HepG2 (cell line): ENCODE data around the gene HLF. TPM values are rescaled to one million over a fixed set of nuclear protein-coding genes. Genes with fewer than 3 reads are reported as not detected.

ENCODE experiments used
- CEBPG ChIP-seq: IDR thresholded peaks from 2 replicates; pipeline ENCODE4 v1.6.1; 2016
- CHCHD3 ChIP-seq: sonication (generic); formaldehyde crosslinking; IDR thresholded peaks from 2 replicates; pipeline ENCODE4 v1.8.0; 2022; ENCODE audit warnings: mild to moderate bottlenecking, missing genetic modification reagents, moderate library complexity
- FOXA3 ChIP-seq: IDR thresholded peaks from 2 replicates; pipeline ENCODE4 v1.6.1; 2016; ENCODE audit warnings: missing genetic modification reagents, missing compliant biosample characterization
- GATAD2A ChIP-seq: IDR thresholded peaks from 2 replicates; pipeline ENCODE4 v1.6.1; 2016
- HDAC6 ChIP-seq: fragments of 200-600 bp; sonication (generic); IDR thresholded peaks from 2 replicates; pipeline ENCODE4 v1.7.0; 2017; ENCODE audit warnings: mild to moderate bottlenecking, antibody characterized with exemption, low read length, low read depth
- NFRKB ChIP-seq: fragments of 450-650 bp; IDR thresholded peaks from 2 replicates; pipeline ENCODE4 v1.6.1; 2017
- NR2F6 ChIP-seq, 2 experiments: IDR thresholded peaks; 2 replicates each; pipeline ENCODE4 v1.6.1; 2016; ENCODE audit warnings: antibody characterized with exemption in 1 of 2, mild to moderate bottlenecking in 1 of 2
- ZBTB7B ChIP-seq: sonication (generic); formaldehyde crosslinking; IDR thresholded peaks from 2 replicates; pipeline ENCODE4 v1.4.0; 2020; ENCODE audit warnings: missing genetic modification reagents
- ZFAT ChIP-seq: sonication (generic); formaldehyde crosslinking; conservative IDR thresholded peaks from 2 replicates; pipeline ENCODE4 v1.8.1; 2023; ENCODE audit warnings: missing genetic modification reagents, inconsistent platforms
- ZFP82 ChIP-seq: sonication (generic); formaldehyde crosslinking; IDR thresholded peaks from 2 replicates; pipeline ENCODE4 v1.5.1; 2020; ENCODE audit warnings: mild to moderate bottlenecking, missing genetic modification reagents, borderline replicate concordance
- ZNF101 ChIP-seq: sonication (generic); formaldehyde crosslinking; IDR thresholded peaks from 2 replicates; pipeline ENCODE4 v1.4.0; 2020; ENCODE audit warnings: mild to moderate bottlenecking, low read depth, missing genetic modification reagents, borderline replicate concordance
- ZNF12 ChIP-seq: sonication (generic); formaldehyde crosslinking; IDR thresholded peaks from 2 replicates; pipeline ENCODE4 v1.5.0; 2020; ENCODE audit warnings: missing genetic modification reagents
- ZNF451 ChIP-seq: sonication (generic); formaldehyde crosslinking; IDR thresholded peaks from 2 replicates; pipeline ENCODE4 v1.5.0; 2020; ENCODE audit warnings: mild to moderate bottlenecking, missing genetic modification reagents
- ZNF550 ChIP-seq: sonication (generic); formaldehyde crosslinking; IDR thresholded peaks from 2 replicates; pipeline ENCODE4 v1.4.0; 2020; ENCODE audit warnings: mild to moderate bottlenecking, missing genetic modification reagents, borderline replicate concordance
- ZSCAN20 ChIP-seq: sonication (generic); formaldehyde crosslinking; IDR thresholded peaks from 2 replicates; pipeline ENCODE4 v1.4.0; 2020; ENCODE audit warnings: missing genetic modification reagents, mild to moderate bottlenecking, borderline replicate concordance
- polyA plus RNA-seq, 8 experiments: library from polyadenylated mRNA; depleted of rRNA in 3 of 8; stranded (reverse) in 7 of 8; unstranded in 1 of 8; fragments of >200 nt; fragmentation: Illumina TruSeq in 4 of 8; extraction: Trizol in 4 of 8; gene quantifications; 2 replicates each; pipeline versions ENCODE4 v1.2.1 to v1.2.3, GENCODE V29; 2011 to 2016; ENCODE audit warnings: low read depth in 4 of 8, missing spikeins in 1 of 8, mixed read lengths in 1 of 8; ENCODE audit not compliant: insufficient read depth in 1 of 8
- total RNA-seq, 5 experiments: library from RNA; depleted of rRNA; stranded (reverse); fragments of >200 nt; fragmentation: Illumina TruSeq; extraction: Trizol; gene quantifications; 2 replicates each; pipeline ENCODE4 v1.2.3, GENCODE V29; 2016; ENCODE audit warnings: low read depth in 1 of 5
- TF ChIP-seq, protein P1 (sequence below): sonication (generic); formaldehyde crosslinking; IDR thresholded peaks from 2 replicates; pipeline ENCODE4 v1.4.0; 2020; ENCODE audit warnings: missing genetic modification reagents
- TF ChIP-seq, protein P2 (sequence below), 2 experiments: fragments of 450-650 bp in 1 of 2; sonication (generic) in 1 of 2; formaldehyde crosslinking in 1 of 2; IDR thresholded peaks; 2 replicates each; pipeline versions ENCODE4 v1.6.1 to v1.8.0; 2016 to 2022; ENCODE audit warnings: antibody characterized with exemption in 1 of 2, mild to moderate bottlenecking in 1 of 2, missing genetic modification reagents in 1 of 2

Gene HLF
- total and polyA plus RNA-seq, 2 of the 13 experiments (the other 11 are each of a cell fraction or from before 2014, with no cell fraction given) = 202 to 346 TPM

DNA sequence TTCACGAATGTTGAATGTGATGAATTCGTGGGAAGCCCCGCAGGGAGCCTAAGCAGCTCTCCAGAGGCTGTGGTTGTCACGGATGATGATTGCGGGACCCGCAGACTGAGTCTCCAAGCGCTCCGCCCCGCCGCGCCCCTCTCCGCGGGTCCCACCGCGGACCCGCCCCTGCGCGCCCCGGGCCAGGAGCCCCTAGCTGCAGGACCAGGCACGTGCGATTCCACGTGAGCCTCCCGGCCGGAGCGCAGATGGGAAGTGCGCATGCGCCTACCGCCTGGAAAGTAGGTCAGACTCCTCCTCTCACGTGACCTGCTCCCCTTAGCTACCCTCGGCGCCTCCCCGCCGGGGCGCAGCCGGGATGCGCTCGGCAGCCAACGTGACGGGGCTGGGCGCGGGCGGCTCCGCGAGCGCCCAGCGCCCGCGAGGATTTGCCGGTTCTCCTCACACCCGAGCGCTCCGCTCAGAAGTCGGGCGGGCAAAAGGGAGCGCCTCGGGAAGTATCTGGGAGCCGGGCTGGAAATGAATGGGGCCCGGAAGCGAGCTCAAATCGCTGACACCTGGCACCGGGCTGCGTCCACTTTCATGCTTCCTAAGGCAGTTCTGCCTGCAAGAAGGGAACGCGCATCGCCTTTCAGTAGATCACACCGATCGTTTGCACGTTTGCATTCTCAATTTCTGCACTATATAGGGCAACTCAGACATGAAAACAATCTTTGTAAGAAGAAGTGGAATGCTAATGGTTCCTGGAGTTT, 26.4 kb upstream of the HLF start (continued):
- TF ChIP-seq, protein P1, sequence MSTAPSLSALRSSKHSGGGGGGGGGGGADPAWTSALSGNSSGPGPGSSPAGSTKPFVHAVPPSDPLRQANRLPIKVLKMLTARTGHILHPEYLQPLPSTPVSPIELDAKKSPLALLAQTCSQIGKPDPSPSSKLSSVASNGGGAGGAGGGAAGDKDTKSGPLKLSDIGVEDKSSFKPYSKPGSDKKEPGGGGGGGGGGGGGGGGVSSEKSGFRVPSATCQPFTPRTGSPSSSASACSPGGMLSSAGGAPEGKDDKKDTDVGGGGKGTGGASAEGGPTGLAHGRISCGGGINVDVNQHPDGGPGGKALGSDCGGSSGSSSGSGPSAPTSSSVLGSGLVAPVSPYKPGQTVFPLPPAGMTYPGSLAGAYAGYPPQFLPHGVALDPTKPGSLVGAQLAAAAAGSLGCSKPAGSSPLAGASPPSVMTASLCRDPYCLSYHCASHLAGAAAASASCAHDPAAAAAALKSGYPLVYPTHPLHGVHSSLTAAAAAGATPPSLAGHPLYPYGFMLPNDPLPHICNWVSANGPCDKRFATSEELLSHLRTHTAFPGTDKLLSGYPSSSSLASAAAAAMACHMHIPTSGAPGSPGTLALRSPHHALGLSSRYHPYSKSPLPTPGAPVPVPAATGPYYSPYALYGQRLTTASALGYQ (CRISPR knock-in tag) = peak; percentile 77; the same call in 1 of the 2 replicates
- TF ChIP-seq ZNF12 (CRISPR knock-in tag) (peak; percentile 8; the same call in 1 of the 2 replicates), FOXA3 (CRISPR knock-in tag) (0 out of 2 replicates have a peak, but pooled peaks have one; percentile 4), ZFAT (CRISPR knock-in tag) (0 out of 2 replicates have a peak, but pooled peaks have one; percentile 63), NR2F6 (IDR thresholded peaks at IDR 0.05) (no peak), NR2F6 (CRISPR knock-in tag; IDR thresholded peaks at IDR 0.05) (peak; percentile 46; the same call in 1 of the 2 replicates), HDAC6 (no peak), GATAD2A (no peak), CEBPG (CRISPR knock-in tag) (no peak), ZSCAN20 (CRISPR knock-in tag) (peak; percentile 97), ZNF451 (CRISPR knock-in tag) (peak; percentile 93), ZBTB7B (CRISPR knock-in tag) (peak; percentile 85), ZNF550 (CRISPR knock-in tag) (no peak), NFRKB (no peak), ZFP82 (CRISPR knock-in tag) (peak; percentile 86; the same call in 1 of the 2 replicates), ZNF101 (CRISPR knock-in tag) (no peak), CHCHD3 (CRISPR knock-in tag) (0 out of 2 replicates have a peak, but pooled peaks have one; percentile 72)
- TF ChIP-seq, protein P2, sequence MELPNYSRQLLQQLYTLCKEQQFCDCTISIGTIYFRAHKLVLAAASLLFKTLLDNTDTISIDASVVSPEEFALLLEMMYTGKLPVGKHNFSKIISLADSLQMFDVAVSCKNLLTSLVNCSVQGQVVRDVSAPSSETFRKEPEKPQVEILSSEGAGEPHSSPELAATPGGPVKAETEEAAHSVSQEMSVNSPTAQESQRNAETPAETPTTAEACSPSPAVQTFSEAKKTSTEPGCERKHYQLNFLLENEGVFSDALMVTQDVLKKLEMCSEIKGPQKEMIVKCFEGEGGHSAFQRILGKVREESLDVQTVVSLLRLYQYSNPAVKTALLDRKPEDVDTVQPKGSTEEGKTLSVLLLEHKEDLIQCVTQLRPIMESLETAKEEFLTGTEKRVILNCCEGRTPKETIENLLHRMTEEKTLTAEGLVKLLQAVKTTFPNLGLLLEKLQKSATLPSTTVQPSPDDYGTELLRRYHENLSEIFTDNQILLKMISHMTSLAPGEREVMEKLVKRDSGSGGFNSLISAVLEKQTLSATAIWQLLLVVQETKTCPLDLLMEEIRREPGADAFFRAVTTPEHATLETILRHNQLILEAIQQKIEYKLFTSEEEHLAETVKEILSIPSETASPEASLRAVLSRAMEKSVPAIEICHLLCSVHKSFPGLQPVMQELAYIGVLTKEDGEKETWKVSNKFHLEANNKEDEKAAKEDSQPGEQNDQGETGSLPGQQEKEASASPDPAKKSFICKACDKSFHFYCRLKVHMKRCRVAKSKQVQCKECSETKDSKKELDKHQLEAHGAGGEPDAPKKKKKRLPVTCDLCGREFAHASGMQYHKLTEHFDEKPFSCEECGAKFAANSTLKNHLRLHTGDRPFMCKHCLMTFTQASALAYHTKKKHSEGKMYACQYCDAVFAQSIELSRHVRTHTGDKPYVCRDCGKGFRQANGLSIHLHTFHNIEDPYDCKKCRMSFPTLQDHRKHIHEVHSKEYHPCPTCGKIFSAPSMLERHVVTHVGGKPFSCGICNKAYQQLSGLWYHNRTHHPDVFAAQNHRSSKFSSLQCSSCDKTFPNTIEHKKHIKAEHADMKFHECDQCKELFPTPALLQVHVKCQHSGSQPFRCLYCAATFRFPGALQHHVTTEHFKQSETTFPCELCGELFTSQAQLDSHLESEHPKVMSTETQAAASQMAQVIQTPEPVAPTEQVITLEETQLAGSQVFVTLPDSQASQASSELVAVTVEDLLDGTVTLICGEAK (IDR thresholded peaks at IDR 0.05) = no peak
- TF ChIP-seq, protein P2 (CRISPR knock-in tag; IDR thresholded peaks at IDR 0.05) = no peak
